ENCODE measurements around the gene FLNB. TPM values are rescaled to one million over a fixed set of nuclear protein-coding genes. Genes with fewer than 3 reads are reported as not detected.

FLNB gene
- total and polyA plus RNA-seq, 9 of the 15 experiments (the other 6 are each of a cell fraction or from before 2014, with no cell fraction given), result 9.4 to 48.1 (median 25.6) TPM

GRCh38 chr3:58169371-58169770, 161.1 kb downstream of the FLNB start:
- intact Hi-C loops (cut with micrococcal nuclease), result no loop called here

GRCh38 chr3:58170376-58170775, 162.2 kb downstream of the FLNB start:
- H3K4me2 ChIP-seq (ENCODE audit: insufficient read depth, low read length), result no peak overlapping the region
- intact Hi-C loops (cut with micrococcal nuclease), result loop anchor here (10.0 kb wide), 1 partner anchor 306 kb away; no protein-coding TSS in a partner anchor
- BruUV-seq (replicated peaks), result no TSS peak
- no peaks in the 10 kb centered on the region; the same call in 1 of the 2 replicates for H3K9me3 ChIP-seq (replicated peaks; ENCODE audit: control insufficient read depth, insufficient read depth, low read depth, low read length)
- POLR2A ChIA-PET, result no interaction called here
- no peaks in the 10 kb centered on the region for H3K79me2 ChIP-seq (ENCODE audit: control insufficient read depth, insufficient read depth, low read length)
- FAIRE-seq, result no peak
- DNase-seq (ENCODE audit: extremely low read depth in 1 of 4, low spot score in 3 of 4), result no peak
- H4K20me1 ChIP-seq (replicated peaks; ENCODE audit: control insufficient read depth, insufficient read depth, low read length), result no peaks in the 10 kb centered on the region
- peaks cover 5% of the 10 kb centered on the region for H3K9me1 ChIP-seq (ENCODE audit: control insufficient read depth, insufficient read depth, low read length)
- CTCF ChIA-PET (ENCODE audit: low intra/inter-chr PET ratio), result no interaction called here
- peaks cover 32% of the 10 kb centered on the region; the same call in 2 of the 3 replicates for H3K36me3 ChIP-seq (ENCODE audit: control insufficient read depth, insufficient read depth, low read length)
- H2AFZ ChIP-seq (ENCODE audit: low read depth, low read length), result no peak overlapping the region
- in situ Hi-C loops (cut with MboI), result loop anchor here (25.0 kb wide), 1 partner anchor 158 kb away; the partner anchor contains the start of gene FLNB
- H3K9ac ChIP-seq (ENCODE audit: insufficient read depth in 1 of 2, low read depth in 2 of 2, low read length in 2 of 2), result no peak overlapping the region; a peak in 1 of 4 replicates
- peaks cover 29 to 39% of the 10 kb centered on the region in 2 experiments for H3K4me1 ChIP-seq (replicated peaks in 1 of 2; ENCODE audit: control insufficient read depth in 2 of 2, insufficient read depth in 2 of 2, low read length in 2 of 2)
- no peak for ATAC-seq
- WGBS (ENCODE audit: insufficient coverage, low coverage, missing lambda C conversion rate), result 72% methylated on average over 10 of the region's 11 CpGs
- no peak overlapping the region for H3K27ac ChIP-seq (ENCODE audit: extremely low read depth, low read depth, low read length)
- no peak overlapping the region for H3K4me3 ChIP-seq
- H3K27me3 ChIP-seq (ENCODE audit: control insufficient read depth in 2 of 2, insufficient read depth in 2 of 2, low read length in 2 of 2), result no peaks in the 10 kb centered on the region
- TF ChIP-seq HEY1 (CRISPR knock-in tag; IDR thresholded peaks at IDR 0.05; ENCODE audit: borderline replicate concordance), result no peak
- no peak for TF ChIP-seq MCM2 (IDR thresholded peaks at IDR 0.05; ENCODE audit: low read depth)
- TF ChIP-seq CBFA2T3 (IDR thresholded peaks at IDR 0.05), result no peak
- no peak for TF ChIP-seq HES1 (IDR thresholded peaks at IDR 0.05; ENCODE audit: low read depth)
- no peak for TF ChIP-seq KAT8 (IDR thresholded peaks at IDR 0.05; ENCODE audit: low read depth)
- TF ChIP-seq RBBP5 (IDR thresholded peaks at IDR 0.05; ENCODE audit: borderline replicate concordance, insufficient read depth, low read length, poor library complexity, severe bottlenecking), result no peak
- TF ChIP-seq TCF7L2 (IDR thresholded peaks at IDR 0.05; ENCODE audit: low read depth, low read length), result no peak
- no peak for TF ChIP-seq TCFL5 (CRISPR knock-in tag; conservative IDR thresholded peaks at IDR 0.05)
- TF ChIP-seq, protein P1, sequence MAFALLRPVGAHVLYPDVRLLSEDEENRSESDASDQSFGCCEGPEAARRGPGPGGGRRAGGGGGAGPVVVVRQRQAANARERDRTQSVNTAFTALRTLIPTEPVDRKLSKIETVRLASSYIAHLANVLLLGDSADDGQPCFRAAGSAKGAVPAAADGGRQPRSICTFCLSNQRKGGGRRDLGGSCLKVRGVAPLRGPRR (CRISPR knock-in tag; IDR thresholded peaks at IDR 0.05), result no peak
- no peak for TF ChIP-seq RFX1 (IDR thresholded peaks at IDR 0.05)

More at GRCh38 chr3:58169371-58169770, 161.1 kb downstream of the FLNB start:
- Histone ChIP-seq H4K20me1 (replicated peaks; ENCODE audit: control insufficient read depth, insufficient read depth, low read length) (no peaks in the 10 kb centered on the region), H3K9me3 (replicated peaks; ENCODE audit: control insufficient read depth, insufficient read depth, low read depth, low read length) (no peaks in the 10 kb centered on the region; the same call in 1 of the 2 replicates), H2AFZ (ENCODE audit: low read depth, low read length) (no peak overlapping the region), H3K27ac (ENCODE audit: extremely low read depth, low read depth, low read length) (no peak overlapping the region), H3K4me2 (ENCODE audit: insufficient read depth, low read length) (no peak overlapping the region), H3K27me3 (ENCODE audit: control insufficient read depth in 2 of 2, insufficient read depth in 2 of 2, low read length in 2 of 2) (no peaks in the 10 kb centered on the region), H3K36me3 (ENCODE audit: control insufficient read depth, insufficient read depth, low read length) (peaks cover 41% of the 10 kb centered on the region; the same call in 2 of the 3 replicates), H3K9me1 (ENCODE audit: control insufficient read depth, insufficient read depth, low read length) (peaks cover 5% of the 10 kb centered on the region), H3K4me3 (no peak overlapping the region), H3K4me1 (replicated peaks in 1 of 2; ENCODE audit: control insufficient read depth in 2 of 2, insufficient read depth in 2 of 2, low read length in 2 of 2) (peaks cover 31 to 33% of the 10 kb centered on the region in 2 experiments; a peak in 4 of 5 replicates), H3K9ac (ENCODE audit: insufficient read depth in 1 of 2, low read depth in 2 of 2, low read length in 2 of 2) (no peak overlapping the region), H3K79me2 (ENCODE audit: control insufficient read depth, insufficient read depth, low read length) (no peaks in the 10 kb centered on the region)
- no peak for ATAC-seq
- ChIA-PET CTCF (ENCODE audit: low intra/inter-chr PET ratio) (no interaction called here), POLR2A (no interaction called here)
- TF ChIP-seq, protein P2, sequence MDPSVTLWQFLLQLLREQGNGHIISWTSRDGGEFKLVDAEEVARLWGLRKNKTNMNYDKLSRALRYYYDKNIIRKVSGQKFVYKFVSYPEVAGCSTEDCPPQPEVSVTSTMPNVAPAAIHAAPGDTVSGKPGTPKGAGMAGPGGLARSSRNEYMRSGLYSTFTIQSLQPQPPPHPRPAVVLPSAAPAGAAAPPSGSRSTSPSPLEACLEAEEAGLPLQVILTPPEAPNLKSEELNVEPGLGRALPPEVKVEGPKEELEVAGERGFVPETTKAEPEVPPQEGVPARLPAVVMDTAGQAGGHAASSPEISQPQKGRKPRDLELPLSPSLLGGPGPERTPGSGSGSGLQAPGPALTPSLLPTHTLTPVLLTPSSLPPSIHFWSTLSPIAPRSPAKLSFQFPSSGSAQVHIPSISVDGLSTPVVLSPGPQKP (CRISPR knock-in tag; IDR thresholded peaks at IDR 0.05), result no peak
- no peak for TF ChIP-seq PCBP1 (IDR thresholded peaks at IDR 0.05; ENCODE audit: low read depth, low read length, poor library complexity, severe bottlenecking)
- 78% methylated on average over 4 of the region's 9 CpGs for WGBS (ENCODE audit: insufficient coverage, low coverage, missing lambda C conversion rate)
- no peak for FAIRE-seq
- no TSS peak for BruUV-seq (replicated peaks)
- in situ Hi-C loops (cut with MboI), result loop anchor here (25.0 kb wide), 1 partner anchor 157 kb away; the partner anchor contains the start of gene FLNB
- no peak for DNase-seq (ENCODE audit: extremely low read depth in 1 of 4, low spot score in 3 of 4)

All from K562 (cell line).